Hepatocyte (in vitro differentiated cells): ENCODE data around the gene DPF3.

Source experiments
- EZH2phosphoT487 ChIP-seq: fragments of 200-600 bp; sonication (generic); IDR thresholded peaks from one replicate; pipeline ENCODE4 v1.6.1; 2018; ENCODE audit warnings: antibody characterized with exemption, mild to moderate bottlenecking, low read depth, moderate library complexity; ENCODE audit not compliant: unreplicated experiment, severe bottlenecking
- TF ChIP-seq, protein P1 (sequence below): fragments of 200-600 bp; sonication (generic); IDR thresholded peaks from 2 replicates; pipeline ENCODE4 v1.5.1; 2016; ENCODE audit warnings: antibody characterized with exemption, mild to moderate bottlenecking; ENCODE audit not compliant: poor library complexity

DNA sequence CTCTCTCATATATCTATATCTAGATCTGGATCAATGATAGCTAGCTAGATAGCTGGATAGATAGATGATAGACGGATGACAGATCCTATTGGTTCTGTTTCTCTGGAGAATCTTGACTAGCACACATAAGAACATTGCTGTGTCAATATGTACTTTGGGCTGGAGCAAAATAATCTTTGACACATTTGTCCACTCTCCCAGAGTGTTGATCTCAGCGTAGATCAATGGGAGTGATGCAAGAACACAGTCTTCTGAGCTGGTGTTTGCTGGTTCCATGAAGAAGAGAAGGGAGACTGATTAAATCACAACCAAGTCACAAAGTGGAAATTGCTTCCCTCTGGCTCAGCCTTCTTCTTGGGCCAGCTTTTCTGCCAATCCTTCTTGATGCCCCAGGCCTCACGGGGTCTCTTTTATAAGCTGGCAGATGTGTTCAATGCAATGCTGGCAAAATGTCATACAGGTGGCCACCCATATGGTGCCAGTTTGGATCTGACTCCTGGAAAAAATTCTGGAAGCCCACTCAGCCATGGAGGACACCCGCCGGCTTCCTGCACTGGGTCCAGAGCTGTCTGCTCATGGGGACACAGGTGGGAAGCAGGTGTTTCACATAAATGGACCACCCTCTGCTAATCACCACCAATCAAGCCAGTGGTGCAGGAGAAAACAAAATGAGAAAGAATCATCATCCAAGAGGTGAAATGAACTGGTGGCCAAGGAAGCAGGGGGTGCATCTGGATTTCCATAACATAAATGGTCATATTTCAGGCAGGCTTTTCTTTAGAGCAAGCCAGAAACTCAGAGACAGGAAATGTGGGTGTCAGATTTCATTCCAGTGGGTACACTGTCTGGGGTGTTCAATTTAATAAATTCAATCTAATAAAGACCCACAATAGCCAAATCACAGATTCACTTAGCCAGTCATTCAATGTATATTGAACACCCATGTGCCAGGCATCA is 310.3 kb downstream of the DPF3 start:
- TF ChIP-seq, protein P1, sequence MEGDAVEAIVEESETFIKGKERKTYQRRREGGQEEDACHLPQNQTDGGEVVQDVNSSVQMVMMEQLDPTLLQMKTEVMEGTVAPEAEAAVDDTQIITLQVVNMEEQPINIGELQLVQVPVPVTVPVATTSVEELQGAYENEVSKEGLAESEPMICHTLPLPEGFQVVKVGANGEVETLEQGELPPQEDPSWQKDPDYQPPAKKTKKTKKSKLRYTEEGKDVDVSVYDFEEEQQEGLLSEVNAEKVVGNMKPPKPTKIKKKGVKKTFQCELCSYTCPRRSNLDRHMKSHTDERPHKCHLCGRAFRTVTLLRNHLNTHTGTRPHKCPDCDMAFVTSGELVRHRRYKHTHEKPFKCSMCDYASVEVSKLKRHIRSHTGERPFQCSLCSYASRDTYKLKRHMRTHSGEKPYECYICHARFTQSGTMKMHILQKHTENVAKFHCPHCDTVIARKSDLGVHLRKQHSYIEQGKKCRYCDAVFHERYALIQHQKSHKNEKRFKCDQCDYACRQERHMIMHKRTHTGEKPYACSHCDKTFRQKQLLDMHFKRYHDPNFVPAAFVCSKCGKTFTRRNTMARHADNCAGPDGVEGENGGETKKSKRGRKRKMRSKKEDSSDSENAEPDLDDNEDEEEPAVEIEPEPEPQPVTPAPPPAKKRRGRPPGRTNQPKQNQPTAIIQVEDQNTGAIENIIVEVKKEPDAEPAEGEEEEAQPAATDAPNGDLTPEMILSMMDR, result no peak
- TF ChIP-seq EZH2phosphoT487, result no peak
